Heart left ventricle (tissue), 16 donors: ENCODE data around the gene CSMD2. TPM values are rescaled to one million over a fixed set of nuclear protein-coding genes. Genes with fewer than 3 reads are reported as not detected.
A peak's percentile ranks its signal among the peaks of the same experiment; 100 is the strongest.

ENCODE experiments used
- ATAC-seq, 4 donors: fragments of 200-7000 bp; cut with Tn5 transposase; one replicate each; pipeline ENCODE4 v1.9.1; 2020 to 2022; ENCODE audit warnings: moderate library complexity in 4 of 4, mild to moderate bottlenecking in 3 of 4, moderate number of reproducible peaks in 1 of 4
- DNase-seq, 5 donors: peaks; one replicate each; pipeline ENCODE4 v3.0.0-alpha.2; 2020
- H3K27ac ChIP-seq, 12 donors: fragments of 200-600 bp; sonication (generic) in 4 of 12; one replicate each; pipeline versions ENCODE4 v1.5.0 to v1.8.0; 2016 to 2022; ENCODE audit warnings: mild to moderate bottlenecking in 2 of 12
- H3K27me3 ChIP-seq, 9 donors: fragments of 200-600 bp; sonication (generic) in 2 of 9; one replicate each; pipeline versions ENCODE4 v1.5.1 to v1.8.0; 2016 to 2022; ENCODE audit warnings: mild to moderate bottlenecking in 3 of 9
- H3K36me3 ChIP-seq, 9 donors: fragments of 200-600 bp; sonication (generic) in 2 of 9; one replicate each; pipeline versions ENCODE4 v1.5.0 to v1.8.0; 2018 to 2022; ENCODE audit warnings: mild to moderate bottlenecking in 2 of 9
- H3K4me1 ChIP-seq, 12 donors: fragments of 200-600 bp; sonication (generic) in 4 of 12; one replicate each; pipeline versions ENCODE4 v1.5.0 to v1.8.0; 2016 to 2022; ENCODE audit warnings: mild to moderate bottlenecking in 3 of 12
- H3K4me3 ChIP-seq, 12 donors: fragments of 200-600 bp; sonication (generic) in 4 of 12; one replicate each; pipeline versions ENCODE4 v1.5.0 to v1.8.0; 2017 to 2022; ENCODE audit warnings: mild to moderate bottlenecking in 9 of 12, moderate library complexity in 4 of 12
- H3K9me3 ChIP-seq, 12 donors: fragments of 200-600 bp; sonication (generic) in 4 of 12; one replicate each; pipeline versions ENCODE4 v1.5.0 to v1.8.0; 2016 to 2022; ENCODE audit warnings: mild to moderate bottlenecking in 1 of 12
- POLR2A ChIP-seq, 2 donors: fragments of 450-650 bp; IDR thresholded peaks; one replicate each; pipeline ENCODE4 v1.6.1; 2017; ENCODE audit warnings: antibody characterized with exemption in 2 of 2, mild to moderate bottlenecking in 2 of 2, moderate library complexity in 2 of 2
- WGBS, 4 donors: extraction: QIAGEN DNeasy Blood & Tissue Kit in 2 of 4; methylation state at CpG; one replicate each; pipeline versions ENCODE4 v1.1.5 to v1.1.7; 2013 to 2018; 5-methylcytosine and 5-hydroxymethylcytosine counted together
- intact Hi-C, 10 donors: fragments of 100-400 bp; cut with DNase I; formaldehyde crosslinking; loops; one replicate each; pipeline versions ENCODE4 v1.11.1 to v1.14.2; 2022
- polyA plus RNA-seq, 2 donors: library from polyadenylated mRNA; stranded (reverse); fragments of 200-250 nt; gene quantifications; one replicate each; pipeline ENCODE4 v1.2.3, GENCODE V29; 2013
- total RNA-seq, 9 donors: library from RNA; depleted of rRNA in 2 of 9; stranded (reverse); fragments of >200 nt in 2 of 9; fragmentation: NEBNext Ultra II Directional in 3 of 9; extraction: Animal tissue kit (Norgen Biotek cat#: 25700) in 3 of 9; gene quantifications; one replicate each; pipeline versions ENCODE4 v1.1.0 to v1.2.4, GENCODE V29; 2016 to 2023
- TF ChIP-seq, protein P1 (sequence below), 12 donors: fragments of 200-600 bp; sonication (generic) in 4 of 12; IDR thresholded peaks; one replicate each; pipeline versions ENCODE4 v1.5.0 to v1.8.0; 2018 to 2022; ENCODE audit warnings: antibody characterized with exemption in 12 of 12, mild to moderate bottlenecking in 5 of 12
- donor health status: ischemic (EF 13 %, LVEDD 7.1; RV severe dilation, severe dysfunction).
- donor health status: healthy with polysubstance abuse.
- donor health status: DM: no; HTN: yes; CAD: no.
- donor health status: DM: no; HTN: no; CAD: no.
- donor health status: ischemic (EF 25% LVEDD 6.9; RV normal size, moderate dysfunction).
- donor health status: ischemic (EF 25% LVEDD 5.7; RV mildly dilated, moderate dysfunction).
- donor health status: healthy.
- donor health status: DM: yes; HTN: yes; CAD: no.
- donor health status: ischemic (EF 35%, LVEDD 5.7; RV mildly dilated, moderate dysfunction).
- donor health status: nonischemic (EF 11% LVEDD 7.7; RV severe dilation, severe dysfunction).
- donor health status: DM: yes; HTN: yes; CAD: no.
- donor health status: PGD.
- donor health status: ischemic (EF 29% LVEDD 5.4; RV normal size, mild dysfunction).
- donor health status: nonischemic (EF 23%, LVEDD 6.1; RV moderate dilation, normal function).

The CSMD2 gene
- total and polyA plus RNA-seq, 11 donors = 0.02 to 0.79 (median 0.22) TPM

GRCh38 chr1:34125721-34126380, 39.2 kb downstream of the CSMD2 start:
- ATAC-seq (no peak), DNase-seq (no peak)
- intact Hi-C loops = no loop called here
- Histone ChIP-seq H3K36me3 (no peaks in the 10 kb centered on the region), H3K9me3 (no peaks in the 10 kb centered on the region), H3K27me3 (peaks cover 0 to 20% (median 0%) of the 10 kb centered on the region in 9 donors), H3K4me3 (no peak overlapping the region), H3K4me1 (no peaks in the 10 kb centered on the region), H3K27ac (no peak overlapping the region)
- 74 to 79% (median 76%) methylated on average over 5 of the region's 5 CpGs for WGBS, 4 donors
- TF ChIP-seq POLR2A (IDR thresholded peaks at IDR 0.05) = no peak
- TF ChIP-seq, protein P1, sequence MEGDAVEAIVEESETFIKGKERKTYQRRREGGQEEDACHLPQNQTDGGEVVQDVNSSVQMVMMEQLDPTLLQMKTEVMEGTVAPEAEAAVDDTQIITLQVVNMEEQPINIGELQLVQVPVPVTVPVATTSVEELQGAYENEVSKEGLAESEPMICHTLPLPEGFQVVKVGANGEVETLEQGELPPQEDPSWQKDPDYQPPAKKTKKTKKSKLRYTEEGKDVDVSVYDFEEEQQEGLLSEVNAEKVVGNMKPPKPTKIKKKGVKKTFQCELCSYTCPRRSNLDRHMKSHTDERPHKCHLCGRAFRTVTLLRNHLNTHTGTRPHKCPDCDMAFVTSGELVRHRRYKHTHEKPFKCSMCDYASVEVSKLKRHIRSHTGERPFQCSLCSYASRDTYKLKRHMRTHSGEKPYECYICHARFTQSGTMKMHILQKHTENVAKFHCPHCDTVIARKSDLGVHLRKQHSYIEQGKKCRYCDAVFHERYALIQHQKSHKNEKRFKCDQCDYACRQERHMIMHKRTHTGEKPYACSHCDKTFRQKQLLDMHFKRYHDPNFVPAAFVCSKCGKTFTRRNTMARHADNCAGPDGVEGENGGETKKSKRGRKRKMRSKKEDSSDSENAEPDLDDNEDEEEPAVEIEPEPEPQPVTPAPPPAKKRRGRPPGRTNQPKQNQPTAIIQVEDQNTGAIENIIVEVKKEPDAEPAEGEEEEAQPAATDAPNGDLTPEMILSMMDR (IDR thresholded peaks at IDR 0.05) = no peak

GRCh38 chr1:34122080-34122932, 42.7 kb downstream of the CSMD2 start:
- no peaks in the 10 kb centered on the region for H3K36me3 ChIP-seq
- intact Hi-C loops = no loop called here
- TF ChIP-seq, protein P1 (IDR thresholded peaks at IDR 0.05) = no peak
- TF ChIP-seq POLR2A (IDR thresholded peaks at IDR 0.05) = no peak
- H3K27ac ChIP-seq = no peak overlapping the region
- H3K27me3 ChIP-seq = peaks cover 0 to 12% (median 0%) of the 10 kb centered on the region in 9 donors
- no peaks in the 10 kb centered on the region for H3K4me1 ChIP-seq
- H3K4me3 ChIP-seq = no peak overlapping the region
- WGBS, 4 donors = 74 to 79% (median 78%) methylated on average over 10 of the region's 10 CpGs
- ATAC-seq (no peak), DNase-seq (no peak)
- peaks cover 0 to 22% (median 9%) of the 10 kb centered on the region in 12 donors for H3K9me3 ChIP-seq

- intact Hi-C loops = loop anchor here in 7 of 10 donors (2.0 to 10.0 kb wide), 7 partner anchors 240 to 630 kb away; no protein-coding TSS in a partner anchor
- TF ChIP-seq, protein P1 (IDR thresholded peaks at IDR 0.05) = no peak
- TF ChIP-seq POLR2A (IDR thresholded peaks at IDR 0.05) = no peak
- Histone ChIP-seq H3K4me1 (no peaks in the 10 kb centered on the region), H3K27ac (no peak overlapping the region), H3K27me3 (peaks cover 0 to 2% (median 0%) of the 10 kb centered on the region in 9 donors), H3K36me3 (no peaks in the 10 kb centered on the region), H3K4me3 (no peak overlapping the region), H3K9me3 (peaks cover 0 to 45% (median 23%) of the 10 kb centered on the region in 12 donors)
- ATAC-seq (no peak), DNase-seq (no peak)
- WGBS, 4 donors = 90 to 96% (median 93%) methylated on average over 1 of the region's 1 CpG
These were observed 49.8 kb downstream of the CSMD2 start for GRCh38 chr1:34115233-34115632.

GRCh38 chr1:34113887-34114286, 51.1 kb downstream of the CSMD2 start:
- ATAC-seq = no peak
- Histone ChIP-seq H3K4me1 (no peaks in the 10 kb centered on the region), H3K27ac (no peak overlapping the region), H3K36me3 (no peaks in the 10 kb centered on the region), H3K9me3 (peaks cover 0 to 38% (median 20%) of the 10 kb centered on the region in 12 donors), H3K4me3 (no peak overlapping the region), H3K27me3 (no peaks in the 10 kb centered on the region)
- 37 to 55% (median 48%) methylated on average over 1 of the region's 1 CpG for WGBS, 4 donors
- intact Hi-C loops = loop anchor here in 8 of 10 donors (2.0 to 10.0 kb wide), 13 partner anchors 237 to 631 kb away; no protein-coding TSS in a partner anchor
- TF ChIP-seq, protein P1 (IDR thresholded peaks at IDR 0.05) = peak in 8 of 12 donors; percentile 9 to 43 (median 28)
- no peak for TF ChIP-seq POLR2A (IDR thresholded peaks at IDR 0.05)
- DNase-seq = no peak
